Lung (tissue), 12 donors: ENCODE measurements around the gene LINC01488. TPM values are rescaled to one million over a fixed set of nuclear protein-coding genes. Genes with fewer than 3 reads are reported as not detected.

Experiments used
- ATAC-seq: fragments of 200-7000 bp; cut with Tn5 transposase; one replicate; pipeline ENCODE4 v1.9.1; 2020; ENCODE audit warnings: moderate number of reproducible peaks; ENCODE audit not compliant: insufficient read depth, low FRiP score
- DNase-seq, 3 donors: peaks; one replicate each; pipeline ENCODE4 v3.0.0-alpha.2; 2013 to 2017
- H3K27ac ChIP-seq, 2 donors: one replicate each; pipeline ENCODE4 v1.5.1; 2013; ENCODE audit warnings: mild to moderate bottlenecking in 2 of 2, moderate library complexity in 2 of 2, control low read depth in 1 of 2, inconsistent platforms in 1 of 2, low read depth in 1 of 2, low read length in 1 of 2
- H3K27me3 ChIP-seq, 3 donors: one replicate each; pipeline ENCODE4 v1.5.1; 2013; ENCODE audit warnings: low read length in 2 of 3; ENCODE audit not compliant: control insufficient read depth in 3 of 3, insufficient read depth in 3 of 3
- H3K36me3 ChIP-seq, 4 donors: one replicate each; pipeline ENCODE4 v1.5.1; 2013; ENCODE audit warnings: low read length in 4 of 4, mild to moderate bottlenecking in 1 of 4, moderate library complexity in 1 of 4; ENCODE audit not compliant: control insufficient read depth in 4 of 4, insufficient read depth in 4 of 4
- H3K4me1 ChIP-seq, 5 donors: one replicate each; pipeline ENCODE4 v1.5.1; 2013; ENCODE audit warnings: low read length in 5 of 5, mild to moderate bottlenecking in 2 of 5, moderate library complexity in 1 of 5; ENCODE audit not compliant: control insufficient read depth in 5 of 5, insufficient read depth in 5 of 5
- H3K4me3 ChIP-seq: one replicate; pipeline ENCODE4 v1.5.1; 2013; ENCODE audit warnings: mild to moderate bottlenecking, control low read depth, moderate library complexity
- H3K9ac ChIP-seq, 2 donors: one replicate each; pipeline ENCODE4 v1.5.1; 2013; ENCODE audit warnings: low read length in 2 of 2, control low read depth in 1 of 2; ENCODE audit not compliant: insufficient read depth in 1 of 2
- H3K9me3 ChIP-seq, 4 donors: one replicate each; pipeline ENCODE4 v1.5.1; 2013; ENCODE audit warnings: low read length in 3 of 4, mild to moderate bottlenecking in 1 of 4, moderate library complexity in 1 of 4; ENCODE audit not compliant: control insufficient read depth in 4 of 4, insufficient read depth in 3 of 4
- CTCF ChIP-seq: IDR thresholded peaks from 2 replicates; pipeline ENCODE4 v1.5.1; 2012; ENCODE audit warnings: mild to moderate bottlenecking; ENCODE audit errors: control extremely low read depth, extremely low read depth
- WGBS, 2 donors: extraction: QIAGEN DNeasy Blood & Tissue Kit; methylation state at CpG; one replicate each; pipeline ENCODE4 v1.1.7; 2013; 5-methylcytosine and 5-hydroxymethylcytosine counted together
- polyA plus RNA-seq, 2 donors: library from polyadenylated mRNA; stranded (reverse); fragments of 200-250 nt; gene quantifications; one replicate each; pipeline ENCODE4 v1.2.1, GENCODE V29; 2013
- total RNA-seq, 2 donors: library from RNA; depleted of rRNA in 1 of 2; stranded (reverse); fragments of >200 nt in 1 of 2; gene quantifications; one replicate each; pipeline ENCODE4 v1.2.1, GENCODE V29; 2014 to 2021
- donor health status: control.
- donor health status: control.
- donor health status: Bipolar disorder and iron deficiency.
- donor health status: healthy.
- donor health status: DM: yes; HTN: yes; CAD: no.

The LINC01488 gene
- total and polyA plus RNA-seq, 4 donors: not detected

- H3K9ac ChIP-seq: no peak overlapping the region
- H3K4me1 ChIP-seq: peaks cover 0 to 17% (median 10%) of the 10 kb centered on the region in 5 donors
- H3K4me3 ChIP-seq: no peak overlapping the region
- H3K36me3 ChIP-seq: no peaks in the 10 kb centered on the region
- 96 to 98% methylated on average over 10 of the region's 10 CpGs for WGBS, 2 donors
- H3K27me3 ChIP-seq: no peaks in the 10 kb centered on the region
- DNase-seq: no peak
- no peaks in the 10 kb centered on the region for H3K9me3 ChIP-seq
- TF ChIP-seq CTCF: no peak
- no peak for ATAC-seq
- H3K27ac ChIP-seq: no peak overlapping the region
Observed at GRCh38 chr11:69490516-69490915, 9.1 kb downstream of the LINC01488 start.

- Histone ChIP-seq H3K36me3 (no peaks in the 10 kb centered on the region), H3K9ac (no peak overlapping the region), H3K27ac (no peak overlapping the region), H3K9me3 (no peaks in the 10 kb centered on the region), H3K4me3 (no peak overlapping the region), H3K27me3 (no peaks in the 10 kb centered on the region), H3K4me1 (peaks cover 0 to 16% (median 12%) of the 10 kb centered on the region in 5 donors)
- ATAC-seq (no peak), DNase-seq (no peak)
- WGBS, 2 donors: 91 to 95% methylated on average over 22 of the region's 22 CpGs
- no peak for TF ChIP-seq CTCF
Observed at GRCh38 chr11:69491071-69492031, 9.9 kb downstream of the LINC01488 start.

- ATAC-seq: no peak
- TF ChIP-seq CTCF: no peak
Observed at GRCh38 chr11:69492201-69492991, 10.9 kb downstream of the LINC01488 start.

More at GRCh38 chr11:69492201-69492991, 10.9 kb downstream of the LINC01488 start:
- Histone ChIP-seq H3K9ac (no peak overlapping the region), H3K4me3 (no peak overlapping the region), H3K27me3 (no peaks in the 10 kb centered on the region), H3K9me3 (no peaks in the 10 kb centered on the region), H3K27ac (no peak overlapping the region), H3K36me3 (no peaks in the 10 kb centered on the region), H3K4me1 (peaks cover 0 to 18% (median 12%) of the 10 kb centered on the region in 5 donors)
- DNase-seq: no peak
- WGBS, 2 donors: 89 to 93% methylated on average over 26 to 27 of the region's 27 CpGs
